WTC11 (cell line): ENCODE measurements around the gene TOR4A. TPM values are rescaled to one million over a fixed set of nuclear protein-coding genes. Genes with fewer than 3 reads are reported as not detected.

Experiments
- ATF6 ChIP-seq: sonication (generic); formaldehyde crosslinking; IDR thresholded peaks from 2 replicates; pipeline ENCODE4 v1.8.1; 2023; ENCODE audit warnings: mild to moderate bottlenecking, missing genetic modification reagents
- CREM ChIP-seq: sonication (generic); formaldehyde crosslinking; IDR thresholded peaks from 2 replicates; pipeline ENCODE4 v1.8.1; 2022; ENCODE audit warnings: mild to moderate bottlenecking, missing genetic modification reagents, moderate library complexity
- ETV6 ChIP-seq: sonication (generic); formaldehyde crosslinking; IDR thresholded peaks from 2 replicates; pipeline ENCODE4 v1.8.1; 2022; ENCODE audit warnings: mild to moderate bottlenecking, missing genetic modification reagents
- FOXK1 ChIP-seq: sonication (generic); formaldehyde crosslinking; IDR thresholded peaks from 2 replicates; pipeline ENCODE4 v1.8.0; 2022; ENCODE audit warnings: mild to moderate bottlenecking, moderate library complexity, missing genetic modification reagents
- HMGA2 ChIP-seq: fragments of 250-450 bp; sonication (Bioruptor Pico); IDR thresholded peaks from 2 replicates; pipeline ENCODE4 v1.4.0; 2021; ENCODE audit warnings: mild to moderate bottlenecking, moderate library complexity
- JAZF1 ChIP-seq: fragments of 250-450 bp; sonication (Bioruptor Pico); IDR thresholded peaks from 2 replicates; pipeline ENCODE4 v1.9.0; 2021; ENCODE audit warnings: moderate library complexity, mild to moderate bottlenecking, inconsistent platforms
- KAT7 ChIP-seq: sonication (generic); formaldehyde crosslinking; IDR thresholded peaks from 2 replicates; pipeline ENCODE4 v1.8.1; 2023; ENCODE audit warnings: missing genetic modification reagents, mild to moderate bottlenecking, borderline replicate concordance
- MAX ChIP-seq: sonication (generic); formaldehyde crosslinking; IDR thresholded peaks from 2 replicates; pipeline ENCODE4 v1.8.0; 2022; ENCODE audit warnings: mild to moderate bottlenecking, missing genetic modification reagents
- MLX ChIP-seq: sonication (generic); formaldehyde crosslinking; IDR thresholded peaks from 2 replicates; pipeline ENCODE4 v1.8.1; 2023; ENCODE audit warnings: mild to moderate bottlenecking, missing genetic modification reagents, moderate library complexity
- NFATC4 ChIP-seq: fragments of 250-450 bp; sonication (Bioruptor Pico); IDR thresholded peaks from 2 replicates; pipeline ENCODE4 v1.9.0; 2021; ENCODE audit warnings: mild to moderate bottlenecking
- NFE2L1 ChIP-seq: sonication (generic); formaldehyde crosslinking; IDR thresholded peaks from 2 replicates; pipeline ENCODE4 v1.8.1; 2023; ENCODE audit warnings: missing genetic modification reagents
- NR2C2 ChIP-seq: sonication (generic); formaldehyde crosslinking; IDR thresholded peaks from 2 replicates; pipeline ENCODE4 v1.8.0; 2022; ENCODE audit warnings: mild to moderate bottlenecking, missing genetic modification reagents
- NR3C1 ChIP-seq: sonication (generic); formaldehyde crosslinking; conservative IDR thresholded peaks from 2 replicates; pipeline ENCODE4 v1.8.1; 2023; ENCODE audit warnings: low read depth, mild to moderate bottlenecking, missing genetic modification reagents
- PRRX2 ChIP-seq: fragments of 250-450 bp; sonication (Bioruptor Pico); IDR thresholded peaks from 2 replicates; pipeline ENCODE4 v1.8.0; 2021; ENCODE audit warnings: mild to moderate bottlenecking
- RORB ChIP-seq: fragments of 250-450 bp; sonication (Bioruptor Pico); IDR thresholded peaks from 2 replicates; pipeline ENCODE4 v1.9.0; 2021; ENCODE audit warnings: mild to moderate bottlenecking
- STAT6 ChIP-seq: sonication (generic); formaldehyde crosslinking; conservative IDR thresholded peaks from 2 replicates; pipeline ENCODE4 v1.8.1; 2023; ENCODE audit warnings: mild to moderate bottlenecking, low read depth, missing genetic modification reagents, moderate library complexity
- TEAD1 ChIP-seq: sonication (generic); formaldehyde crosslinking; IDR thresholded peaks from 2 replicates; pipeline ENCODE4 v1.8.0; 2022; ENCODE audit warnings: mild to moderate bottlenecking, missing genetic modification reagents
- TP53 ChIP-seq: sonication (generic); formaldehyde crosslinking; IDR thresholded peaks from 2 replicates; pipeline ENCODE4 v1.8.1; 2023; ENCODE audit warnings: mild to moderate bottlenecking, missing genetic modification reagents
- ZBTB21 ChIP-seq: sonication (generic); formaldehyde crosslinking; IDR thresholded peaks from 2 replicates; pipeline ENCODE4 v1.8.1; 2023; ENCODE audit warnings: mild to moderate bottlenecking, missing genetic modification reagents, borderline replicate concordance
- ZBTB43 ChIP-seq: sonication (generic); formaldehyde crosslinking; IDR thresholded peaks from 2 replicates; pipeline ENCODE4 v1.8.1; 2023; ENCODE audit warnings: mild to moderate bottlenecking, missing genetic modification reagents
- ZNF317 ChIP-seq: sonication (generic); formaldehyde crosslinking; IDR thresholded peaks from 2 replicates; pipeline ENCODE4 v1.8.1; 2023; ENCODE audit warnings: low read depth, mild to moderate bottlenecking, moderate library complexity, missing genetic modification reagents, borderline replicate concordance
- ZNF416 ChIP-seq: fragments of 250-450 bp; sonication (Bioruptor Pico); IDR thresholded peaks from 2 replicates; pipeline ENCODE4 v1.9.0; 2021; ENCODE audit warnings: mild to moderate bottlenecking, inconsistent platforms
- total RNA-seq: library from RNA; stranded (reverse); gene quantifications from 3 replicates; pipeline ENCODE4 v1.2.3, GENCODE V29; 2021
- TF ChIP-seq, protein P1 (sequence below): sonication (generic); formaldehyde crosslinking; IDR thresholded peaks from 2 replicates; pipeline ENCODE4 v1.8.1; 2023; ENCODE audit warnings: mild to moderate bottlenecking, missing genetic modification reagents, borderline replicate concordance
- TF ChIP-seq, protein P2 (sequence below): sonication (generic); formaldehyde crosslinking; IDR thresholded peaks from 2 replicates; pipeline ENCODE4 v1.8.1; 2022; ENCODE audit warnings: low read depth, mild to moderate bottlenecking, moderate library complexity, missing genetic modification reagents, borderline replicate concordance
- TF ChIP-seq, protein P3 (sequence below): sonication (generic); formaldehyde crosslinking; IDR thresholded peaks from 2 replicates; pipeline ENCODE4 v1.8.0; 2022; ENCODE audit warnings: mild to moderate bottlenecking, missing genetic modification reagents

TOR4A gene
- total RNA-seq, 1 experiment from 2014 or later, result 7.3 TPM

DNA sequence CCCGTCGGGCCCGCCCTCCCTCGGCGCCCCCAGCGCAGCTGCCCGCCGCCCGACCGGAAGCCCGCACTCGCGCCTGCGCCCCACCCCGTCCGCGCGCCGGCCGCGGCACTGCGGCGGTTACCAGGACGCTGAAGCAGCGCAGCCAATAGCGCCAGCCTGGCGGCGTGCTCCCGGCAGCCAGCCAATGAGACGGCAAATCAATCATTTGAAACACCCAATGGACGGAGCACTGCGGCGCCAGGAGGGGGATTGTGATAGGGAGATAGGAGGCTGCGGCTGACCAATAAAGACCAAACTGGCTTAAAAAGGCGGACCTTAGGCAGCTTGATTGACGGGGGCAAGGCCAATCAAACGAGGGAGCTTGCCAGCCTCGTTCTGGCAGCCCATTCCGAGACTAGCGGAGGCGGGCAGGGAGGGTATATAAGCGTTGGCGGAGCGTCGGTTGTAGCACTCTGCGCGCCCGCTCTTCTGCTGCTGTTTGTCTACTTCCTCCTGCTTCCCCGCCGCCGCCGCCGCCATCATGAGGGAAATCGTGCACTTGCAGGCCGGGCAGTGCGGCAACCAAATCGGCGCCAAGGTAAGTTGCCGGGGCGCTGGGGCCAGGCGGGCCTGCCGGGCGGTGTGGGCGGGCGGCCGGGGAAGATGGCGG, 36.6 kb upstream of the TOR4A start, which contains the start of gene TUBB4B (continued):
- TF ChIP-seq ETV6 (peak; percentile 83), ZBTB43 (CRISPR knock-in tag) (peak; percentile 61; the same call in 1 of the 2 replicates), FOXK1 (CRISPR knock-in tag) (peak; percentile 85; the same call in 1 of the 2 replicates), TEAD1 (CRISPR knock-in tag) (0 out of 2 replicates have a peak, but pooled peaks have one; percentile 70), MAX (CRISPR knock-in tag) (no peak), NFATC4 (no peak), TP53 (CRISPR knock-in tag) (0 out of 2 replicates have a peak, but pooled peaks have one; percentile 28), KAT7 (no peak; the same call in 1 of the 2 replicates), ZBTB21 (CRISPR knock-in tag) (no peak), MLX (no peak), CREM (0 out of 2 replicates have a peak, but pooled peaks have one; percentile 68), PRRX2 (CRISPR knock-in tag) (no peak), ATF6 (CRISPR knock-in tag) (no peak), NR2C2 (CRISPR knock-in tag) (no peak), ZNF416 (CRISPR knock-in tag) (peak; percentile 81; the same call in 1 of the 2 replicates), NR3C1 (CRISPR knock-in tag) (no peak), STAT6 (CRISPR knock-in tag) (no peak), ZNF317 (CRISPR knock-in tag) (no peak), HMGA2 (CRISPR knock-in tag) (peak; percentile 52), RORB (CRISPR knock-in tag) (peak; percentile 96), NFE2L1 (CRISPR knock-in tag) (peak; percentile 67; the same call in 1 of the 2 replicates), JAZF1 (CRISPR knock-in tag) (no peak)
- TF ChIP-seq, protein P1, sequence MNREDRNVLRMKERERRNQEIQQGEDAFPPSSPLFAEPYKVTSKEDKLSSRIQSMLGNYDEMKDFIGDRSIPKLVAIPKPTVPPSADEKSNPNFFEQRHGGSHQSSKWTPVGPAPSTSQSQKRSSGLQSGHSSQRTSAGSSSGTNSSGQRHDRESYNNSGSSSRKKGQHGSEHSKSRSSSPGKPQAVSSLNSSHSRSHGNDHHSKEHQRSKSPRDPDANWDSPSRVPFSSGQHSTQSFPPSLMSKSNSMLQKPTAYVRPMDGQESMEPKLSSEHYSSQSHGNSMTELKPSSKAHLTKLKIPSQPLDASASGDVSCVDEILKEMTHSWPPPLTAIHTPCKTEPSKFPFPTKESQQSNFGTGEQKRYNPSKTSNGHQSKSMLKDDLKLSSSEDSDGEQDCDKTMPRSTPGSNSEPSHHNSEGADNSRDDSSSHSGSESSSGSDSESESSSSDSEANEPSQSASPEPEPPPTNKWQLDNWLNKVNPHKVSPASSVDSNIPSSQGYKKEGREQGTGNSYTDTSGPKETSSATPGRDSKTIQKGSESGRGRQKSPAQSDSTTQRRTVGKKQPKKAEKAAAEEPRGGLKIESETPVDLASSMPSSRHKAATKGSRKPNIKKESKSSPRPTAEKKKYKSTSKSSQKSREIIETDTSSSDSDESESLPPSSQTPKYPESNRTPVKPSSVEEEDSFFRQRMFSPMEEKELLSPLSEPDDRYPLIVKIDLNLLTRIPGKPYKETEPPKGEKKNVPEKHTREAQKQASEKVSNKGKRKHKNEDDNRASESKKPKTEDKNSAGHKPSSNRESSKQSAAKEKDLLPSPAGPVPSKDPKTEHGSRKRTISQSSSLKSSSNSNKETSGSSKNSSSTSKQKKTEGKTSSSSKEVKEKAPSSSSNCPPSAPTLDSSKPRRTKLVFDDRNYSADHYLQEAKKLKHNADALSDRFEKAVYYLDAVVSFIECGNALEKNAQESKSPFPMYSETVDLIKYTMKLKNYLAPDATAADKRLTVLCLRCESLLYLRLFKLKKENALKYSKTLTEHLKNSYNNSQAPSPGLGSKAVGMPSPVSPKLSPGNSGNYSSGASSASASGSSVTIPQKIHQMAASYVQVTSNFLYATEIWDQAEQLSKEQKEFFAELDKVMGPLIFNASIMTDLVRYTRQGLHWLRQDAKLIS, result no peak
- TF ChIP-seq, protein P2, sequence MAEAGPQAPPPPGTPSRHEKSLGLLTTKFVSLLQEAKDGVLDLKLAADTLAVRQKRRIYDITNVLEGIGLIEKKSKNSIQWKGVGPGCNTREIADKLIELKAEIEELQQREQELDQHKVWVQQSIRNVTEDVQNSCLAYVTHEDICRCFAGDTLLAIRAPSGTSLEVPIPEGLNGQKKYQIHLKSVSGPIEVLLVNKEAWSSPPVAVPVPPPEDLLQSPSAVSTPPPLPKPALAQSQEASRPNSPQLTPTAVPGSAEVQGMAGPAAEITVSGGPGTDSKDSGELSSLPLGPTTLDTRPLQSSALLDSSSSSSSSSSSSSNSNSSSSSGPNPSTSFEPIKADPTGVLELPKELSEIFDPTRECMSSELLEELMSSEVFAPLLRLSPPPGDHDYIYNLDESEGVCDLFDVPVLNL (CRISPR knock-in tag), result 0 out of 2 replicates have a peak, but pooled peaks have one; percentile 13
- TF ChIP-seq, protein P3, sequence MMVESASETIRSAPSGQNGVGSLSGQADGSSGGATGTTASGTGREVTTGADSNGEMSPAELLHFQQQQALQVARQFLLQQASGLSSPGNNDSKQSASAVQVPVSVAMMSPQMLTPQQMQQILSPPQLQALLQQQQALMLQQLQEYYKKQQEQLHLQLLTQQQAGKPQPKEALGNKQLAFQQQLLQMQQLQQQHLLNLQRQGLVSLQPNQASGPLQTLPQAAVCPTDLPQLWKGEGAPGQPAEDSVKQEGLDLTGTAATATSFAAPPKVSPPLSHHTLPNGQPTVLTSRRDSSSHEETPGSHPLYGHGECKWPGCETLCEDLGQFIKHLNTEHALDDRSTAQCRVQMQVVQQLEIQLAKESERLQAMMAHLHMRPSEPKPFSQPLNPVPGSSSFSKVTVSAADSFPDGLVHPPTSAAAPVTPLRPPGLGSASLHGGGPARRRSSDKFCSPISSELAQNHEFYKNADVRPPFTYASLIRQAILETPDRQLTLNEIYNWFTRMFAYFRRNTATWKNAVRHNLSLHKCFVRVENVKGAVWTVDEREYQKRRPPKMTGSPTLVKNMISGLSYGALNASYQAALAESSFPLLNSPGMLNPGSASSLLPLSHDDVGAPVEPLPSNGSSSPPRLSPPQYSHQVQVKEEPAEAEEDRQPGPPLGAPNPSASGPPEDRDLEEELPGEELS (CRISPR knock-in tag), result peak; percentile 62; the same call in 1 of the 2 replicates
